NCI-H345 treated with DMSO at 0.1 percent for 48 hours (cell line): ENCODE results near the gene FAM118A.
"Not testable (repeated sequence)": the region's sequence is repeated elsewhere in the genome, so short reads cannot be mapped to it uniquely, and the experiment has no call there.

Source experiments
- DNase-seq: peaks from one replicate; lab custom pipeline; 2025; ENCODE audit not compliant: unreplicated experiment; lab: John Stamatoyannopoulos, UW

The FAM118A gene

GRCh38 chr22:45281010-45281409, 28.7 kb upstream of the FAM118A start:
- DNase-seq: no peak

- no peak for DNase-seq
Measured at GRCh38 chr22:45284705-45285262, 24.9 kb upstream of the FAM118A start, which contains the start of gene UPK3A. Gene UPK3A (plus strand): TSS chr22:45284949. CDS start chr22:45285014, 65 bp downstream.

- no peak for DNase-seq
Measured at GRCh38 chr22:45285263-45286058, 24.3 kb upstream of the FAM118A start.

- no peak for DNase-seq
Measured at GRCh38 chr22:45286854-45287551, 22.7 kb upstream of the FAM118A start.

- DNase-seq: no peak
Measured at GRCh38 chr22:45290410-45290936, 19.3 kb upstream of the FAM118A start.

- DNase-seq: no peak
Measured at GRCh38 chr22:45291061-45291930, 18.4 kb upstream of the FAM118A start.

- no peak for DNase-seq
Measured at GRCh38 chr22:45291931-45292290, 17.8 kb upstream of the FAM118A start.

GRCh38 chr22:45292731-45293442, 16.8 kb upstream of the FAM118A start:
- DNase-seq: no peak

- DNase-seq: no peak
Measured at GRCh38 chr22:45294030-45294429, 15.7 kb upstream of the FAM118A start.

- not testable (repeated sequence) for DNase-seq
Measured at GRCh38 chr22:45295004-45295403, 14.7 kb upstream of the FAM118A start.

- no peak for DNase-seq
Measured at GRCh38 chr22:45295492-45295891, 14.2 kb upstream of the FAM118A start.

GRCh38 chr22:45296628-45297297, 13.0 kb upstream of the FAM118A start:
- DNase-seq: no peak

- DNase-seq: no peak
Measured at GRCh38 chr22:45298934-45299505, 10.7 kb upstream of the FAM118A start.

GRCh38 chr22:45302751-45303150, 7.0 kb upstream of the FAM118A start:
- no peak for DNase-seq

GRCh38 chr22:45303181-45303580, 6.6 kb upstream of the FAM118A start:
- no peak for DNase-seq

- no peak for DNase-seq
Measured at GRCh38 chr22:45304971-45305370, 4.8 kb upstream of the FAM118A start.

- no peak for DNase-seq
Measured at GRCh38 chr22:45305456-45306075, 4.2 kb upstream of the FAM118A start.

- DNase-seq: no peak
Measured at GRCh38 chr22:45306139-45306538, 3.6 kb upstream of the FAM118A start.

- no peak for DNase-seq
Measured at GRCh38 chr22:45308391-45308956, 1.3 kb upstream of the FAM118A start.
